CD4-positive, alpha-beta T cell treated with Interleukin-6 for 4 hours (primary cell): Measurements from ENCODE around the gene RNASE7.

Experiments
- DNase-seq: peaks from one replicate; pipeline ENCODE4 v3.0.0-alpha.2; 2020; ENCODE audit warnings: mixed read lengths

RNASE7 gene

GRCh38 chr14:21043974-21044618 lies 1.9 kb downstream of the RNASE7 start:
- peak; percentile 39 for DNase-seq

- DNase-seq: no peak
These were observed 5.2 kb downstream of the RNASE7 start for GRCh38 chr14:21047378-21047781.

GRCh38 chr14:21048638-21049037 lies 6.5 kb downstream of the RNASE7 start:
- no peak for DNase-seq

- DNase-seq: no peak
These were observed 7.1 kb downstream of the RNASE7 start for GRCh38 chr14:21049271-21049673.

GRCh38 chr14:21050597-21050996 lies 8.4 kb downstream of the RNASE7 start:
- no peak for DNase-seq

GRCh38 chr14:21053184-21054122 lies 11.3 kb downstream of the RNASE7 start:
- no peak for DNase-seq

- no peak for DNase-seq
These were observed 12.1 kb downstream of the RNASE7 start for GRCh38 chr14:21054123-21054767.

GRCh38 chr14:21054768-21055145 lies 12.6 kb downstream of the RNASE7 start:
- DNase-seq: no peak

- DNase-seq: no peak
These were observed 13.4 kb downstream of the RNASE7 start for GRCh38 chr14:21055432-21056117.

- DNase-seq: no peak
These were observed 14.5 kb downstream of the RNASE7 start for GRCh38 chr14:21056520-21057163.

GRCh38 chr14:21057803-21058675 lies 15.9 kb downstream of the RNASE7 start, which contains the start of gene RNASE8:
TSS of gene RNASE8 (plus strand) at chr14:21057822. CDS start at chr14:21057893, 71 bp downstream.
- no peak for DNase-seq

GRCh38 chr14:21058903-21059302 lies 16.7 kb downstream of the RNASE7 start:
- no peak for DNase-seq

- no peak for DNase-seq
These were observed 17.9 kb downstream of the RNASE7 start for GRCh38 chr14:21059842-21060613.

GRCh38 chr14:21060614-21061346 lies 18.6 kb downstream of the RNASE7 start:
- DNase-seq: no peak

- no peak for DNase-seq
These were observed 19.1 kb downstream of the RNASE7 start for GRCh38 chr14:21061347-21061668.

- no peak for DNase-seq
These were observed 21.3 kb downstream of the RNASE7 start for GRCh38 chr14:21063479-21063878.

- peak; percentile 13 for DNase-seq
These were observed 24.8 kb downstream of the RNASE7 start for GRCh38 chr14:21066882-21067502.

GRCh38 chr14:21068521-21069387 lies 26.6 kb downstream of the RNASE7 start:
- peak; percentile 67 for DNase-seq
